Choroid plexus epithelial cell (primary cell): ENCODE measurements around the gene NKPD1.

ENCODE experiments used
- DNase-seq: peaks from one replicate; pipeline ENCODE4 v3.0.0-alpha.2; 2010; ENCODE audit warnings: low read depth
- H3K4me3 ChIP-seq: 2 replicates; pipeline ENCODE4 v1.5.1; 2011; ENCODE audit warnings: low read depth, mild to moderate bottlenecking, control low read depth, low read length, moderate library complexity
- TF ChIP-seq, protein P1 (sequence below): conservative IDR thresholded peaks from 2 replicates; pipeline ENCODE4 v1.5.1; 2011; ENCODE audit warnings: low read depth, mild to moderate bottlenecking, control low read depth, inconsistent platforms, low read length, moderate library complexity

The NKPD1 gene

DNA sequence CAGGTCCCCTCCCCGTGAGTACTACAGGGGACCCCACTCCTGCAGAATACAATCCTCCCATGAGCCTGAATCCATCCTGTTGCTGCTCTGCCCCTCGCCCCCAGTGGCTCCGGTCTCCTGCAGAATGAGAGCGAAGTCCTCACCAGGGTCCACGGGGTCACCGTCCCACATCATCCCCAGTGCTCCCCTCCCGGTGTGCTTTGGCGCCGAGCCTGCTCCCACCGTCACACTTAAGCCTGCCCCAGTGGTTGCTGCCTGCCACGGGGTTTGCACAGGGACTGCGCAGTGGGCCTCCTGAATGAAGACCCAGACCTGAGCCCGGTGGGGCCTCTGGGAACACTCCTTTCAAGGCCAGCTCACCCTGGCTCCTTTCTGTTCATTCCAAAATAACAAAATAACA, 30.5 kb downstream of the NKPD1 start:
- TF ChIP-seq, protein P1, sequence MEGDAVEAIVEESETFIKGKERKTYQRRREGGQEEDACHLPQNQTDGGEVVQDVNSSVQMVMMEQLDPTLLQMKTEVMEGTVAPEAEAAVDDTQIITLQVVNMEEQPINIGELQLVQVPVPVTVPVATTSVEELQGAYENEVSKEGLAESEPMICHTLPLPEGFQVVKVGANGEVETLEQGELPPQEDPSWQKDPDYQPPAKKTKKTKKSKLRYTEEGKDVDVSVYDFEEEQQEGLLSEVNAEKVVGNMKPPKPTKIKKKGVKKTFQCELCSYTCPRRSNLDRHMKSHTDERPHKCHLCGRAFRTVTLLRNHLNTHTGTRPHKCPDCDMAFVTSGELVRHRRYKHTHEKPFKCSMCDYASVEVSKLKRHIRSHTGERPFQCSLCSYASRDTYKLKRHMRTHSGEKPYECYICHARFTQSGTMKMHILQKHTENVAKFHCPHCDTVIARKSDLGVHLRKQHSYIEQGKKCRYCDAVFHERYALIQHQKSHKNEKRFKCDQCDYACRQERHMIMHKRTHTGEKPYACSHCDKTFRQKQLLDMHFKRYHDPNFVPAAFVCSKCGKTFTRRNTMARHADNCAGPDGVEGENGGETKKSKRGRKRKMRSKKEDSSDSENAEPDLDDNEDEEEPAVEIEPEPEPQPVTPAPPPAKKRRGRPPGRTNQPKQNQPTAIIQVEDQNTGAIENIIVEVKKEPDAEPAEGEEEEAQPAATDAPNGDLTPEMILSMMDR = no peak
- H3K4me3 ChIP-seq = no peak overlapping the region
- no peak for DNase-seq

DNA sequence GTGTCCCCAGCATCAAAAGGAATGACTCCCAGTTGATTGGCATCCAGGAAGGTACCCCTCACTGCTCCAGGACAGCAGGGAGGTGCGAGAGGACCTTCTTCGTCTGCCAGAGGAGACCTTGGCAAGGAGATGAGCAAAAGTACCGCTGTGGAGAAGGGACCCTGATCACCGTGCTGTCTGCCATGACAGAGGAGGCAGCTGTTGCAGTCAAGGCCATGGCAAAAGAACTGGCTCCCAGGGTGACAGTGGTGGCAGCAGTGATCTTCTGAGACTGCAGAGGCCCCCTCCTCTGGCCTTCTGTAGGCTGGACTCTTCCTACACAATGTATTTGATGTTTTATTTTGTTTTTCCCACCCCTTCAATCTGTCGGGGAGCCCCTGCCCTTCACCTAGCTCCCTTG, 32.0 kb downstream of the NKPD1 start:
- no peak overlapping the region for H3K4me3 ChIP-seq
- no peak for DNase-seq
- TF ChIP-seq, protein P1 = no peak

DNA sequence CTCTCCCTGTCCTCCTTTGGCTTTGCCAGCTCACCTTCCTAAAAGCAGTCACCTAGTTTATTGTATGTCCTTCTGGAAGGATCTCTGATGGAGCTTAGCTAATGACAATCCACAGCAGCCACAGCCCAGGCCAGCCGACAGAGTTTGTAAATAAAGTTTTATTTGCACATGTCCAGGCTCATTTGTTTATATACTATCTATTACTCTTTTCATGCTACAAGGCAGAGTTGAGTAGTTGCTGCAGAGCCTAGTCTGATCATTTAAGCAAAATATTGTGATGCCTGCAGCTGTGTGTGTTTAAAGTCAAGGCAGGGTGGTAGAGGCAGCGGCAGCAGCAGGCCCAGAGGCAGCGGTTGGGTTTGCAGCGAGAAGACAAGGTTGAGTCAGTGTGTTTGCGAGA, 32.6 kb downstream of the NKPD1 start:
- DNase-seq = no peak
- TF ChIP-seq, protein P1 = no peak
- H3K4me3 ChIP-seq = no peak overlapping the region

DNA sequence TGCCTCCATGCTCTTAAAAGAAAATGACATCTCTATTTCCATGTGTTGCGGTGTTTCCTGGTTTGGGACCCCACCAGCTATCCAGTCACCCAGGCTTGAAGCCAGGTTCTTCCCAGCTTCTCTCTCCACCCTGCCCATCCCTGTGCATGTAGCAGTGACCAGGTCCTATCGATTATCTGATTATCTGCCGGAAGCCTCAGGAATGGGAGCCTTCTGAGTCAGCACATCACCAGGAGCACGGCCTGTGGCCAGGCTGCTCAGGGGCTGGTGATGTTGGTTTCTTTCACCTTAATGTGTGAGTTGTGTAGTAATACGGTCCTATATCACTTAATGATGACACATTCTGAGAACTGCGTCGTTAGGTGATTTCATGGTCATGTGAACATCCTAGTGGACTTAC, 34.1 kb downstream of the NKPD1 start:
- TF ChIP-seq, protein P1 = no peak
- DNase-seq = no peak
- H3K4me3 ChIP-seq = no peak overlapping the region

DNA sequence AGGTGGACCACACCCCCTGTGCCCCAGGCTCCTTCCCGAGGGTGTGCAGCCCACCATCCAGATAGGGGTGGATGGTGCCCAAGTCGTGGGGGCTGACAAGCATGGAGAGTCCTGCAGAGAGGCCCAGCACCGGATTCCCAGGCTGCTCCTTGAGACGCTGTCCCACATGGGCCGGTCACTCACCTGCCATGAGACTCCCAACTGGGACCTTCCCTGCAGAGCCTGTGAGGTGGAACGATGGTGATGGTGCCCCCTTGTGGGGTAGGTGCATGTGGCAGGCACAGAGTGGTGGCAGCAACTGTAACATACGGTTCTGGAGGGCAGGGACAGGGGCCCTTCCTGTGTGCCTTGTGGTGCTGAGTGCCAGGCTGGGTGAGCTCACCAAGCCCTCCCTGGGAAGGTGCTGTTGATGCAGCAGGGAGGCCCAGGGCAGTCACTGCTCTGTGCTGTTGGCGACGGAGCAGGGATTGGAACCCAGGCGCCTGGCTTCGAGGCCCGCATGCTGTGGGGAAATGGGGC, 34.7 kb downstream of the NKPD1 start:
- TF ChIP-seq, protein P1 = peak; percentile 85
- H3K4me3 ChIP-seq = no peak overlapping the region
- DNase-seq = peak; percentile 59

DNA sequence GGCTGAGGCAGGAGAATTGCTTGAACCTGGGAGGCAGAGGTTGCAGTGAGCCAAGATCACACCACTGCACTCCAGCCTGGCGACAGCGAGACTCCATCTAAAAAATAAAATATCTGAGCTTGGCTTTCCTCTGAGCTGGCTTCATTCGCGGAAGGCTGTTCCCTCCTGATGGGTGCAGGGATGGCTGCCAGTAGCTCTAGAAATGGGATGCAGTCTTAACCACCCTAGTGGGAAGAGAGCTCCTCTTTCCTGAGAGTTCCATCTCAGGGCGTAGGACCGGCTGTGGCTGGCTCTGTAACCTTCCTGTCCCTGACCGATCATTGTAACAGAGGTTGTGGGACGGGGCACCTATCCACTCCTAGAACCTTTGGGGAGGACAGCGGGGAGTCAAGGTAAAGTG, 35.4 kb downstream of the NKPD1 start:
- TF ChIP-seq, protein P1 = no peak

DNA sequence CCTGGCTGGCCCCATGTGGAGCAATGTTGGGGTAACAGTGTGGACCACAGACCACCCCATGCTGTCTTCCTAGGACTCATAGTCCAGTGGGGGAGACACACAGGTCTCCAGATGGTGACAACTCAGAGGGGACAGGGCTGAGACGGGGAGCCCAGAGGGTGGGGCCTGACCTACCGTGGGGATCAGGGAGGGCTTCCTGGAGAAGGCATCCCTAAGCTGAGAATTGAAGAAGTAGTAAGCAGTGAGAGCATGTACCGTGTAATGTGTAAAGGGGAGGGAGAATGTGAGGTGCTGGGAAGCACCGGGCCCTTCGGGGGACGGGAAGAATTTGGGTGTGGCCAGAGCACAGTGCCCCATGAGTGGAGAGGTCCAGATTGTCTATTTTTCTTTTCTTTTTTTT, 36.8 kb downstream of the NKPD1 start:
- TF ChIP-seq, protein P1 = no peak
- no peak overlapping the region for H3K4me3 ChIP-seq
- no peak for DNase-seq

More for the DNA sequence above, 35.4 kb downstream of the NKPD1 start:
- DNase-seq = no peak
- no peak overlapping the region for H3K4me3 ChIP-seq
